Common myeloid progenitor, CD34-positive (primary cell): ENCODE results near the gene ANAPC10.

ENCODE experiments used
- CTCF ChIA-PET: fragments of 350-600 bp; sonication (Branson Sonifier 250); formaldehyde crosslinking; loops from one replicate; lab custom pipeline; 2021; ENCODE audit warnings: antibody characterized with exemption; lab: Charles Lee
- POLR2A ChIA-PET: fragments of 350-600 bp; sonication (Branson Sonifier 250); formaldehyde crosslinking; loops from one replicate; lab custom pipeline; 2021; ENCODE audit warnings: antibody characterized with exemption; lab: Charles Lee
- DNase-seq, 3 donors: peaks; one replicate each; pipeline versions ENCODE4 v3.0.0 to v3.0.0-alpha.2; 2013
- H3K27ac ChIP-seq, 2 experiments: 1 replicate in 1 of 2; 2 replicates in 1 of 2; pipeline ENCODE4 v1.7.0; 2013; ENCODE audit warnings: inconsistent platforms in 2 of 2, low read length in 2 of 2, mild to moderate bottlenecking in 2 of 2, low read depth in 1 of 2, moderate library complexity in 1 of 2; ENCODE audit not compliant: severe bottlenecking in 2 of 2, insufficient read depth in 1 of 2, poor library complexity in 1 of 2
- H3K27me3 ChIP-seq, 5 experiments: replicated peaks in 2 of 5; 1 replicate in 3 of 5; 2 replicates in 2 of 5; pipeline versions ENCODE4 v1.6.1 to v1.7.0; 2013; ENCODE audit warnings: low read length in 4 of 5, mild to moderate bottlenecking in 2 of 5, moderate library complexity in 2 of 5, inconsistent platforms in 1 of 5; ENCODE audit not compliant: insufficient read depth in 5 of 5, control insufficient read depth in 4 of 5
- H3K36me3 ChIP-seq, 4 experiments: 1 replicate in 2 of 4; 2 replicates in 2 of 4; pipeline versions ENCODE4 v1.6.1 to v1.7.0; 2013; ENCODE audit warnings: low read length in 3 of 4, control low read depth in 1 of 4, mild to moderate bottlenecking in 1 of 4; ENCODE audit not compliant: control insufficient read depth in 4 of 4, insufficient read depth in 4 of 4
- H3K4me1 ChIP-seq, 4 experiments: 1 replicate in 3 of 4; 2 replicates in 1 of 4; pipeline versions ENCODE4 v1.6.1 to v1.7.1; 2013; ENCODE audit warnings: low read length in 3 of 4, mild to moderate bottlenecking in 3 of 4, control low read depth in 1 of 4, inconsistent platforms in 1 of 4, moderate library complexity in 1 of 4; ENCODE audit not compliant: control insufficient read depth in 4 of 4, insufficient read depth in 4 of 4; ENCODE audit errors: control extremely low read depth in 1 of 4
- H3K4me3 ChIP-seq, 7 experiments: 1 replicate in 4 of 7; 2 replicates in 3 of 7; pipeline versions ENCODE4 v1.5.1 to v1.7.0; 2013; ENCODE audit warnings: mild to moderate bottlenecking in 7 of 7, low read length in 6 of 7, moderate library complexity in 6 of 7, inconsistent platforms in 2 of 7, low read depth in 2 of 7, control low read depth in 1 of 7; ENCODE audit not compliant: insufficient read depth in 4 of 7, control insufficient read depth in 1 of 7; ENCODE audit errors: extremely low read depth in 1 of 7
- H3K9me3 ChIP-seq, 5 experiments: 1 replicate in 4 of 5; 2 replicates in 1 of 5; pipeline versions ENCODE4 v1.6.1 to v1.7.1; 2013; ENCODE audit warnings: low read length in 4 of 5, mild to moderate bottlenecking in 2 of 5, inconsistent platforms in 1 of 5, low read depth in 1 of 5, moderate library complexity in 1 of 5; ENCODE audit not compliant: control insufficient read depth in 4 of 5, insufficient read depth in 2 of 5; ENCODE audit errors: control extremely low read depth in 1 of 5
- WGBS: methylation state at CpG from one replicate; pipeline ENCODE4 v1.1.5; 2013; ENCODE audit not compliant: insufficient coverage; 5-methylcytosine and 5-hydroxymethylcytosine counted together

Gene ANAPC10

GRCh38 chr4:145044341-145044740 lies 53.7 kb downstream of the ANAPC10 start:
- Histone ChIP-seq H3K27ac (no peak overlapping the region), H3K36me3 (peaks cover 0 to 4% (median under 1%) of the 10 kb centered on the region in 4 experiments), H3K4me1 (peaks cover 0 to 2% (median 0%) of the 10 kb centered on the region in 4 experiments), H3K4me3 (no peak overlapping the region), H3K9me3 (no peaks in the 10 kb centered on the region), H3K27me3 (no peaks in the 10 kb centered on the region)
- no peak for DNase-seq
- 83% methylated on average over 1 of the region's 3 CpGs for WGBS
- POLR2A ChIA-PET: interaction anchor here (1.0 kb wide), 1 partner anchor 9 kb away, joined by 3 read pairs; no protein-coding TSS in a partner anchor
- CTCF ChIA-PET: interaction anchor here (1.0 to 1.7 kb wide), 2 partner anchors 11 to 27 kb away, joined by 3 to 4 read pairs; no protein-coding TSS in a partner anchor

GRCh38 chr4:145043306-145043705 lies 54.7 kb downstream of the ANAPC10 start:
- peaks cover 0 to 4% (median 0%) of the 10 kb centered on the region in 4 experiments for H3K36me3 ChIP-seq
- DNase-seq: no peak
- ChIA-PET CTCF (interaction anchor here (1.0 kb wide), 1 partner anchor 28 kb away, joined by 3 read pairs; no protein-coding TSS in a partner anchor), POLR2A (no interaction called here)
- H3K9me3 ChIP-seq: no peaks in the 10 kb centered on the region
- H3K4me1 ChIP-seq: peaks cover 0 to 2% (median 0%) of the 10 kb centered on the region in 4 experiments
- H3K4me3 ChIP-seq: no peak overlapping the region
- WGBS: 100% methylated on average over 1 of the region's 3 CpGs
- no peak overlapping the region for H3K27ac ChIP-seq
- no peaks in the 10 kb centered on the region for H3K27me3 ChIP-seq

- H3K4me3 ChIP-seq: no peak overlapping the region
- no peaks in the 10 kb centered on the region for H3K27me3 ChIP-seq
- H3K36me3 ChIP-seq: peaks cover 0 to 4% (median 0%) of the 10 kb centered on the region in 4 experiments
- no CpG with 5 or more reads among the region's 3 CpGs for WGBS
- H3K4me1 ChIP-seq: peaks cover 0 to 2% (median 0%) of the 10 kb centered on the region in 4 experiments
- H3K9me3 ChIP-seq: no peaks in the 10 kb centered on the region
- no peak for DNase-seq
- no peak overlapping the region for H3K27ac ChIP-seq
- ChIA-PET CTCF (no interaction called here), POLR2A (no interaction called here)
Measured at GRCh38 chr4:145042601-145043285, 55.3 kb downstream of the ANAPC10 start.

DNA sequence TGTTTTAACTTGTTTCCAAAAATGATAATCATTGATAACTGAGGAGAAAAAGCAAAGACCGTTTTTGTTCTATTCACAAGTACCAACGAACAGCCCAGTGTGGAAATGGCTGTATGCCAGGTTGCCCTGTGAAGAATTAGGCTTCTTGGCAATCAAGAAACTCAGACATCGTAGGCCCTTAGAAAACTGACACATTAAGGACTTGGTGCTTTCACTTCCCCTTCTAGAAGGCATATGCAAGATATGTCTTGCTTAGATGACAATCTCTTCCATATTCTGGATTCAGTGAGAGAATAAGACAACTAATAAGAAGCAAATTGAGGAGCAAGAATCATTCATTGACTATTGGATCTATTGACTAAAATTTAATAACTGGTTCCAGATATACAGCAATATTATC lies 56.6 kb downstream of the ANAPC10 start:
- CTCF ChIA-PET: no interaction called here
- Histone ChIP-seq H3K36me3 (peaks cover 0 to 4% (median 0%) of the 10 kb centered on the region in 4 experiments), H3K27ac (no peak overlapping the region), H3K9me3 (no peaks in the 10 kb centered on the region), H3K4me3 (no peak overlapping the region), H3K4me1 (peaks cover 0 to 2% (median 0%) of the 10 kb centered on the region in 4 experiments), H3K27me3 (no peaks in the 10 kb centered on the region)
- POLR2A ChIA-PET: no interaction called here
- peak; percentile 16 to 75 (median 56) for DNase-seq
- WGBS: 52% methylated on average over 3 of the region's 3 CpGs

DNA sequence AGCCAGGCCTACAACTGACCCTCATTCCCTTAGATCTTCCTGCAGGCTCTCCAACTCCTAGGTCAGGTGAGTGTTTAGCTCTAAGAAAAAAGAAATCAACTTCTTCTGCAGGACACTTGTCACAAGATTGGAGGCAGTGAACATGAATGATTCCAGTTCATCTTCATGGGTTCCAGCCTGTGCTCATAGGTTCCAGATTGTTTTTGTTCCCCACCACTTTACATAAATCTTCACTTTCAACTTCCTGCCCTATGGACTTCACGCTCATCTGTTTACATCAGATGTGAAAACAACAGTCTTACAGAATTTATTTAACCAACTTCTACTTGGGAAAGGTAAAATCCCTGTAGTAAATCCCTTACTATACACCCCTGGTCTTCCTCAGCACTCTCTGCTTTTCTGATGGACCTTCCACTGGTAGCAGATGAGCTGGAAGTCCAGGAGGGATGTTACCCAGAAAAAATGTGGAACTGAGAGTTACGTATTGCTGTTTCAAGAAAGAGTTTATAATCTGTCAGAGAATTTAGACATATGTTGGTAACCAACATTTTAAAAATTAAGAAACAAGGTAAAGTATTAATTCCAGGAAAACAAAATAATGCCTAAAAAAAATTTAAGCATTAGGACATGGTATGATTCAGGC lies 62.4 kb downstream of the ANAPC10 start:
- ChIA-PET POLR2A (interaction anchor here (0.9 kb wide), 1 partner anchor 9 kb away, joined by 3 read pairs; no protein-coding TSS in a partner anchor), CTCF (interaction anchor here (0.8 to 1.3 kb wide), 2 partner anchors 11 kb away, joined by 3 to 5 read pairs; no protein-coding TSS in a partner anchor)
- H3K4me1 ChIP-seq: peaks cover 0 to 2% (median 0%) of the 10 kb centered on the region in 4 experiments
- H3K36me3 ChIP-seq: peaks cover 5 to 24% (median 18%) of the 10 kb centered on the region in 4 experiments
- peaks cover 0 to 6% (median 0%) of the 10 kb centered on the region in 5 experiments for H3K9me3 ChIP-seq
- 100% methylated on average over 1 of the region's 2 CpGs for WGBS
- H3K27me3 ChIP-seq: no peaks in the 10 kb centered on the region
- H3K27ac ChIP-seq: no peak overlapping the region
- no peak for DNase-seq
- no peak overlapping the region for H3K4me3 ChIP-seq

DNA sequence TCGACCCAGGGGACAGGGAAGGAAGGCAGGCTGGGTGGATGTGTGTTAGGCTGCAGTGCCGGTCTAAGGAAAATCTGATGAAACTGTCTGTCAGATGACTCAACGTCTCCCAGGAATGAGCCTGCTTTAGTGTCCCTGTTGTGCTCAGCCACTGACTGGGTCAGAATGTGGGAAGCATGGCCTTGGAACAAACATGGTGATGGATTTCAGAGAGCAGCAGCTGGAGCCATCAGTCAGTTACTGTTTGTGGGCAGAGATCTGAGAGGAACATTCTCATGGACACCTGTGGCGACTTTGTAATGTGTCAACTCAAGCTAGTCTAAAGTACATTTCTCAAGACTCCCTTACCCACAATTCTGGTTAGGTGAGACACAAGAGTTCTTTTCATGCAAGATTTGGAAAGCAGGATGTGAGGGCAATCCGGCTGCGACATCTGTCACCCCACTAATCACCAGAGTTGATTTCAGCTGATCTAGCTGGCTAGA lies 63.2 kb downstream of the ANAPC10 start:
- 94% methylated on average over 3 of the region's 6 CpGs for WGBS
- H3K4me3 ChIP-seq: no peak overlapping the region
- no peaks in the 10 kb centered on the region for H3K27me3 ChIP-seq
- H3K27ac ChIP-seq: no peak overlapping the region
- H3K9me3 ChIP-seq: peaks cover 0 to 6% (median 3%) of the 10 kb centered on the region in 5 experiments
- CTCF ChIA-PET: interaction anchor here (0.8 kb wide), 1 partner anchor 12 kb away, joined by 5 read pairs; no protein-coding TSS in a partner anchor
- H3K4me1 ChIP-seq: peaks cover 0 to 2% (median 0%) of the 10 kb centered on the region in 4 experiments
- POLR2A ChIA-PET: interaction anchor here (0.9 kb wide), 1 partner anchor 10 kb away, joined by 3 read pairs; no protein-coding TSS in a partner anchor
- H3K36me3 ChIP-seq: peaks cover 5 to 29% (median 17%) of the 10 kb centered on the region in 4 experiments
- DNase-seq: peak in 2 of 3 donors; percentile 7 to 42
